HG02852 (cell line): ENCODE results near the gene CAMKK2.
"Not testable (repeated sequence)": the region's sequence is repeated elsewhere in the genome, so short reads cannot be mapped to it uniquely, and the experiment has no call there.

Experiments used
- ATAC-seq: cut with Tn5 transposase; IDR thresholded peaks from one replicate; pipeline ENCODE4 v1.9.1; 2021; ENCODE audit warnings: mild to moderate bottlenecking, moderate library complexity; ENCODE audit not compliant: unreplicated experiment

CAMKK2 gene

DNA sequence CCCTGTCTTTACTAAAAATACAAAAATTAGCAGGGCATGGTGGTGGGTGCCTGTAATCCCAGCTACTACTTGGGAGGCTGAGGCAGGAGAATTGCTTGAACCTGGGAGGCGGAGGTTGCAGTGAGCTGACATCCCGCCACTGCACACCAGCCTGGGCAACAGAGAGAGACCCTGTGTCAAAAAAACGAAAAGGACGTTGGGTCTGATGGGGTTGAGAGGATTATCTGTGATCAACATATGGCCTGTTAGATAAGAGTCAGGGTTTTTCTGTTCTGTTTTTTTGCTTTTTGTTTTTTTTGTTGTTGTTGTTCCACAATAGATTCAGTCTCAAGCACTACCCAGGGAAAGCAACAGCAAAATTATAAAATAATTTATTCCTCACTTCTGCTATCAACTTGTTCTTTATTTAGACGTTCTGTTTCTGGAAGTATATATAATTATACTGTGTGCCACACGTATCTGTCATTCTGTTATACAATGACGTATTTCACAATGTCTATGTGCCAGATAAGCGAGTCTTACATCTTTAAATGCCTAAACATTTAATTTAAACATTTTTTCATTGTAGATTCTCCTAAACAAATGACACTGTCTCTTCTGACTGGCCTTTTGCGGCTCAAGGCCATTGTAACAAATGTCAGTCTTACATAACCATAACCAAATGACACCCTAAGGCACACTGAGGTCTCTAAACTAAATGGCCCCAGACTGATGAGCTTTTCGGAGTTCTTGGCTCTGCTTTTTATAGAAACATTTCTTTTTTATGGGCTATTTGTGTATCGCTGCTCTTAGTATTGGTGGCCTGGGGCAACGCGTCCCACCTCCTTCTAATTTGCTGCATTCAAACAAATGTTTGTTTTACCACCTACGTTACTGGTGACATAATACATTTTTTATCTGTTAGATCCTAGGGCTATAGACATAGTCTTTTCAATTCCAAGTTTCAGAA is 93.8 kb downstream of the CAMKK2 start:
- ATAC-seq, result no peak

DNA sequence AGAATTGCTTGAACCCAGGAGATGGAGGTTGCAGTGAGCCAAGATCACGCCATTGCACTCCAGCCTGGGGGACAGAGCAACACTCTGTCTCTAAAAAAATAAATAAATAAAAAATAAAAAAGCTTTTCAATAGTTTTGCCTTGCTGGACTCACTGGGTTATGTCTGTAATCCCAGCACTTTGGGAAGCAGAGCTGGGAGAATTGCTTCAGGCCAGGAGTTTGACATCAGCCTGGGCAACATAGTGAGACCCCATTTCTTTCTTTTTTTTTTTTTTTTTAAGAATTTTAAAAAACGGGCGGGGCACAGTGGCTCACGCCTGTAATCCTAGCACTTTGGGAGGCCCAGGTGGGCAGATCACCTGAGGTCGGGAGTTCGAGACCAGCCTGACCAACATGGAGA is 95.4 kb downstream of the CAMKK2 start:
- ATAC-seq, result not testable (repeated sequence)

DNA sequence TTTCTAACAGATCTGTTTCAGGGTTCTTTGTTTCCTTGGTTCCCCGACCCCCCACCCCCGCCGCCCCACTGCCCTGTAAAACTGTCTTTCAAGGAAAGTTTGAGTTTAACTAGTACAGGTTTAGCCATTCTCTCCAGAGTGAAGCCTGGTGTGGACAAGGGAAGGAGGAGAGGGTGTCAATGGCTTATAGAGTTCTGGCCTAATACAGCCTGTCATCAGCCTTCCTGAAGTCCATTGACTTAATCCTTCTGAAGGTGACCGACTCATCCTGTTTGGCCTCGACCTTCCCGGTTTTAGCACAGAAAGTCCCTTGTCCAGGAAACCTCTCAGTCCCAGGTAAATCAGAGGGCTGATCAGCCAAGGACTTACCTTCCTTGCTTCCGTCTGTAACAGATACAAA is 97.6 kb downstream of the CAMKK2 start:
- no peak for ATAC-seq

DNA sequence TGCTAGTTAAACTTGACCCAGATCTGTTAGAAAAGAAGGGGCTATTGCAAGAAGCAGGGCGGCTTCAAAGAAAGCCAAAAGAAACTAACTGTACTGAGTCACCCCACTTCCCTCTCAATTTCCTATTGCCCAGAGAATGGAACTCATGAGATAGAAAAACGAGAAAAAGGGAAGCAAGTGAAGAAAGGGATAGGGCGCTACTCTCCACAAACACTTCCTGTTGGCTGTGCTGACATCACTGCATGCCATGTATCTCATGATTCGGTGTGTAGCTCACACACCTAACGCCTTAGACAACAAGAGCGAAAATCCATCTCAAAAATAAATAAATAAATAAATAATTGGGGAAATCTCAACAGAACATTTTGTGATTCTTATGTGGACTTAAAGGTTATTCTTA is 99.6 kb downstream of the CAMKK2 start:
- no peak for ATAC-seq

DNA sequence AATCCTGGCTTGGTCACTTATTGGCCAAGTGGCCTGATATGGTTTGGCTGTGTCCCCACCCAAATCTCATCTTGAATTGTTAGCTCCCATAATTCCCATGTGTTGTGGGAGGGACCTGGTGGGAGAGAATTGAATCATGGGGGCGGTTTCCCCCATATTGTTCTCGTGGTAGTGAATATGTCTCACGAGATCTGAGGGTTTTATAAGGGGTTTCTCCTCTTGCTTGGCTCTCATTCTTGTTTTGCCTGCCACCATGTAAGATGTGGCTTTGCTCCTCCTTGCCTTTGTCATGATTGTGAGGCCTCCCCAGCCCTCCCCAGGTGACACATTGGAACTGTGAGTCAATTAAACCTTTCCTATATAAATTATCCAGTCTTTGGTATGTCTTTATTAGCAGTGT is 105.4 kb downstream of the CAMKK2 start:
- no peak for ATAC-seq

DNA sequence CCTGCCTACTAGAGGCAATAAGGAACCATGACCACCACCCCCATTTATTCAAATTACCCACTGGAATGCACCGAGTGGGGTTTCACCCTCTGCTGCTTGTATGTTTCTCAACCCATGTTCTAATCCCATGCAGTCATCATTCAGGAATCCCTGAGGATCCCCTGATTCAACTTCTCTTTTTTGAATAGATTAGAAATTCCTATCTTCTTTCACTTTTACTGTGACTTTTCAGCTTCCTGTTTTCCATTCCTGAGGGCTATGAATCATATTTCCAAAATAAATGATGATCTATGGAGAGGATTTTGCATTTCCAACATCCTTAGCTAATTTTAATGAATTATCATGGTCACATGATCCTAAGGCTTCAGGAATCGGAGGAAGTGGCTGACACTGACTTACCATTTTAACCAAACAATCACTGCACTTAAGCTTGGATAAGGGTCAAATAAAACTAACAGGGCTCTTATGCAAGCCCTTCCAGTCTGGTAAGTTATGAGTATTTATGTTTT is 105.9 kb downstream of the CAMKK2 start:
- no peak for ATAC-seq

DNA sequence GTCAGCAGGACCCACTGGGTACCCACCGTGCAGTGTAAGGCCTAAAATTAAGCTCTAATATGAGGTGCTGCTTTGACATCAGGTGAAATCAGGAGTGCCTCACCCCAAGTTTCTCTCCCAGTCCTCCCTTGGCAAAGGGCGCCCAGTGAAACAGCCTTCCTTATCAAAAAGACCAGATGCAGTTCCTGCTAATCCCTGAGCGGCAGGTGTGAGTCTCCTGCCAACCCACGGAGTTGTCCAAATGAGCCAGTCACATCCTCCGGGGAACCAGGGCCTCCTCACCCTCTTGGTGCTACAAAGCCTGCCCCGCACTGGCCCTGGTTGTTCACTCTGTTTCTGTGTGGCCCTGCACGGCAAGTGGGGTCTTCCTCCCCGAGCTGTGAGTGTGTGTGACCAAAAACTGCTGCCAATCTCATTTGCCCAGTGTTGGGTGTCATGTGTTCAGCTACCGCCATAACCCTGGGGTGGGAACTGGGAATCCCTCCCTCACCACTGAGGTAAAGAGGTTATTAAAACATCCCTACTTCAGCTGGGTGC is 106.8 kb downstream of the CAMKK2 start:
- no peak for ATAC-seq

DNA sequence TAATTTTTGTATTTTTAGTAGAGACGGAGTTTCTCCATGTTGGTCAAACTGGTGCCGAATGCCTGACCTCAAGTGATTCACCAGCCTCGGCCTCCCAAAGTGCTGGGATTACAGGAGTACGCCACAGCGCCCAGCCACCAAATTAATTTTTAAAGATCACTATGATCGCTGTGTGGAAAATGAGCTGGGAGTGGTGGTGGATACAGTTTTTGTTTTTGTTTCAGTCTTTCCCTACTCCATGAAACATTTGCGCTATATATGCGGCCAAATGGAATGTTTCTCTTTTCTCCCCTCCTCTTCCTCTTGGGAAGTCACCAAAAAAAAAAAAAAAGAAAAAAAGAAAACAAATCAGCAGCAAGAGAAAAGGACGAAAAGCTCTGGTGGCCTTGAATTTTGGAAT is 107.4 kb downstream of the CAMKK2 start:
- ATAC-seq, result no peak

DNA sequence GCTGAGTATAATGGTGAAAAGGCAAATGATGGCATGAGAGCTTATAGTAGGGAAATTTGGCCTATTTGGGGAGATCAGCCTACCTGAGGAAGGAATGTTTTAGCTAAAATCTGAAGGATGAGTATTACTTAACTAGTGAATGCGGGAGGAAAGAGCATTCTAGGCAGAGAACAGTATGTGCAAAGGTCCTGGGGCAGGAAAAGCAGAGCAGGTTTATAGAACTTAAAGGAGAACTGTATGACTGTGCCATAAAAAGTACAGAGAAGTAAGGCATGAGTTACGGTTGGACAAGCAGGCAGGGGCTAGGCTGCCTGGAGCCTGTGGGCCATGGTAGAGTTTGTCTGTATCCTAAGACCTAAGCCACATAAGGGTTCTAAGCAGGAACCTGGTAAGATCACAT is 108.3 kb downstream of the CAMKK2 start:
- no peak for ATAC-seq
